HEK293 (cell line): ENCODE results near the gene IL34.

Experiments used
- CTCF ChIA-PET: fragments of 350-600 bp; formaldehyde crosslinking; extraction: SDS; loops from one replicate; lab custom pipeline; 2021; ENCODE audit warnings: antibody characterized with exemption; lab: Yijun Ruan, JAX
- POLR2A ChIA-PET: fragments of 300-600 bp; formaldehyde crosslinking; extraction: SDS; loops from one replicate; lab custom pipeline; 2020; ENCODE audit warnings: antibody characterized with exemption, inconsistent platforms; lab: Yijun Ruan, JAX
- H3K27ac ChIP-seq: fragments of 200-500 bp; sonication (Bioruptor generic); 2 replicates; pipeline ENCODE4 v1.5.1; 2014; ENCODE audit warnings: low read depth, low read length, control low read depth, inconsistent platforms; ENCODE audit errors: extremely low read depth
- H3K36me3 ChIP-seq, 2 experiments: fragments of 200-500 bp in 1 of 2; sonication (Bioruptor generic) in 1 of 2; 1 replicate in 1 of 2; 2 replicates in 1 of 2; pipeline ENCODE4 v1.5.1; 2014 to 2017; ENCODE audit warnings: inconsistent platforms in 2 of 2, low read length in 2 of 2; ENCODE audit not compliant: control insufficient read depth in 2 of 2, insufficient read depth in 1 of 2
- H3K4me1 ChIP-seq: fragments of 200-500 bp; sonication (Bioruptor generic); 2 replicates; pipeline ENCODE4 v1.5.1; 2014; ENCODE audit warnings: mild to moderate bottlenecking, low read length, inconsistent platforms; ENCODE audit not compliant: control insufficient read depth, insufficient read depth
- H3K4me3 ChIP-seq: 2 replicates; pipeline ENCODE4 v1.5.1; 2011; ENCODE audit warnings: low read depth, mild to moderate bottlenecking, control low read depth, low read length, moderate library complexity
- H3K9me3 ChIP-seq: fragments of 200-500 bp; sonication (Bioruptor generic); 2 replicates; pipeline ENCODE4 v1.5.1; 2014; ENCODE audit warnings: low read depth, low read length, inconsistent platforms; ENCODE audit not compliant: control insufficient read depth, insufficient read depth
- BCL6B ChIP-seq: fragments of 450-650 bp; formaldehyde crosslinking; IDR thresholded peaks from 2 replicates; pipeline ENCODE4 v1.5.1; 2017; ENCODE audit warnings: missing biosample characterization, missing genetic modification characterization
- EGR2 ChIP-seq: fragments of 450-650 bp; formaldehyde crosslinking; IDR thresholded peaks from 2 replicates; pipeline ENCODE4 v1.5.1; 2016; ENCODE audit warnings: low read depth, missing biosample characterization, missing genetic modification characterization
- GLIS1 ChIP-seq: fragments of 450-650 bp; formaldehyde crosslinking; IDR thresholded peaks from 2 replicates; pipeline ENCODE4 v1.5.1; 2016; ENCODE audit warnings: missing biosample characterization, missing genetic modification characterization
- HOXC10 ChIP-seq: sonication (generic); formaldehyde crosslinking; IDR thresholded peaks from 2 replicates; pipeline ENCODE4 v1.8.1; 2023; ENCODE audit warnings: mild to moderate bottlenecking, missing genetic modification reagents
- KLF8 ChIP-seq: fragments of 450-650 bp; formaldehyde crosslinking; IDR thresholded peaks from 2 replicates; pipeline ENCODE4 v1.5.1; 2016; ENCODE audit warnings: missing biosample characterization, missing genetic modification characterization
- SCRT2 ChIP-seq: fragments of 450-650 bp; formaldehyde crosslinking; IDR thresholded peaks from 2 replicates; pipeline ENCODE4 v1.5.1; 2016; ENCODE audit warnings: missing biosample characterization, missing genetic modification characterization
- SP3 ChIP-seq: fragments of 450-650 bp; formaldehyde crosslinking; IDR thresholded peaks from 2 replicates; pipeline ENCODE4 v1.5.1; 2016; ENCODE audit warnings: missing biosample characterization, missing genetic modification characterization
- ZBTB1 ChIP-seq: fragments of 450-650 bp; formaldehyde crosslinking; IDR thresholded peaks from 2 replicates; pipeline ENCODE4 v1.5.1; 2016; ENCODE audit warnings: missing biosample characterization, missing genetic modification characterization
- ZNF157 ChIP-seq: fragments of 450-650 bp; formaldehyde crosslinking; IDR thresholded peaks from 2 replicates; pipeline ENCODE4 v1.5.1; 2016; ENCODE audit warnings: missing biosample characterization, missing genetic modification characterization
- ZNF184 ChIP-seq: fragments of 450-650 bp; IDR thresholded peaks from 2 replicates; pipeline ENCODE4 v1.5.1; 2018; ENCODE audit warnings: missing biosample characterization, mild to moderate bottlenecking, missing genetic modification characterization
- ZNF19 ChIP-seq: fragments of 450-650 bp; formaldehyde crosslinking; IDR thresholded peaks from 2 replicates; pipeline ENCODE4; 2016; ENCODE audit warnings: missing biosample characterization, missing genetic modification characterization, low read depth
- ZNF202 ChIP-seq: fragments of 450-650 bp; formaldehyde crosslinking; IDR thresholded peaks from 2 replicates; pipeline ENCODE4 v1.5.1; 2016; ENCODE audit warnings: missing biosample characterization, missing genetic modification characterization, borderline replicate concordance
- ZNF239 ChIP-seq: fragments of 450-650 bp; formaldehyde crosslinking; IDR thresholded peaks from 2 replicates; pipeline ENCODE4 v1.5.1; 2016; ENCODE audit warnings: missing biosample characterization, missing genetic modification characterization
- ZNF274 ChIP-seq, 2 experiments: fragments of 200-500 bp in 1 of 2; fragments of 450-650 bp in 1 of 2; sonication (Bioruptor generic) in 1 of 2; formaldehyde crosslinking in 1 of 2; IDR thresholded peaks; 2 replicates each; pipeline versions ENCODE4 v1.5.1 to v1.6.1; 2014 to 2016; ENCODE audit warnings: borderline replicate concordance in 1 of 2, inconsistent platforms in 1 of 2, low read length in 1 of 2, missing biosample characterization in 1 of 2, missing genetic modification characterization in 1 of 2
- ZNF292 ChIP-seq: fragments of 450-650 bp; formaldehyde crosslinking; IDR thresholded peaks from 2 replicates; pipeline ENCODE4 v1.5.1; 2016; ENCODE audit warnings: low read depth, missing biosample characterization, missing genetic modification characterization, borderline replicate concordance
- ZNF335 ChIP-seq: fragments of 450-650 bp; formaldehyde crosslinking; conservative IDR thresholded peaks from 2 replicates; pipeline ENCODE4 v1.5.1; 2016; ENCODE audit warnings: missing biosample characterization, missing genetic modification characterization
- ZNF433 ChIP-seq: fragments of 450-650 bp; formaldehyde crosslinking; IDR thresholded peaks from 2 replicates; pipeline ENCODE4 v1.5.1; 2016; ENCODE audit warnings: missing biosample characterization, missing genetic modification characterization, low read depth
- ZNF510 ChIP-seq: fragments of 450-650 bp; formaldehyde crosslinking; IDR thresholded peaks from 2 replicates; pipeline ENCODE4 v1.5.1; 2018; ENCODE audit warnings: mild to moderate bottlenecking, missing genetic modification characterization, missing biosample characterization; ENCODE audit not compliant: insufficient replicate concordance
- ZNF561 ChIP-seq: fragments of 450-650 bp; IDR thresholded peaks from 2 replicates; pipeline ENCODE4 v1.5.1; 2018; ENCODE audit warnings: missing biosample characterization, missing genetic modification characterization, borderline replicate concordance
- ZNF626 ChIP-seq: fragments of 450-650 bp; sonication (Bioruptor Pico); formaldehyde crosslinking; IDR thresholded peaks from 2 replicates; pipeline ENCODE4 v1.5.1; 2018; ENCODE audit warnings: missing biosample characterization, missing genetic modification characterization, inconsistent platforms
- ZNF704 ChIP-seq: fragments of 450-650 bp; formaldehyde crosslinking; IDR thresholded peaks from 2 replicates; pipeline ENCODE4 v1.5.1; 2016; ENCODE audit warnings: missing biosample characterization, missing genetic modification characterization
- ZNF76 ChIP-seq: fragments of 450-650 bp; formaldehyde crosslinking; IDR thresholded peaks from 2 replicates; pipeline ENCODE4; 2016; ENCODE audit warnings: low read depth, missing biosample characterization, missing genetic modification characterization, borderline replicate concordance
- ZNF768 ChIP-seq: fragments of 450-650 bp; formaldehyde crosslinking; IDR thresholded peaks from 2 replicates; pipeline ENCODE4 v1.5.1; 2018; ENCODE audit warnings: missing biosample characterization, mild to moderate bottlenecking, missing genetic modification characterization
- ZNF830 ChIP-seq: fragments of 450-650 bp; IDR thresholded peaks from 2 replicates; pipeline ENCODE4 v1.5.0; 2018; ENCODE audit warnings: missing biosample characterization, missing genetic modification characterization, low read depth, mild to moderate bottlenecking, moderate library complexity
- TF ChIP-seq, protein P1 (sequence below): fragments of 450-650 bp; formaldehyde crosslinking; IDR thresholded peaks from 2 replicates; pipeline ENCODE4 v1.5.1; 2016; ENCODE audit warnings: missing biosample characterization, missing genetic modification characterization
- TF ChIP-seq, protein P2 (sequence below): fragments of 450-650 bp; formaldehyde crosslinking; IDR thresholded peaks from 2 replicates; pipeline ENCODE4 v1.5.1; 2017; ENCODE audit warnings: missing biosample characterization, missing genetic modification characterization
- TF ChIP-seq, protein P3 (sequence below): fragments of 450-650 bp; formaldehyde crosslinking; IDR thresholded peaks from 2 replicates; pipeline ENCODE4 v1.5.1; 2016; ENCODE audit warnings: missing biosample characterization, missing genetic modification characterization

Gene IL34

GRCh38 chr16:70656712-70657263 lies 10.4 kb downstream of the IL34 start:
- Histone ChIP-seq H3K4me1 (no peaks in the 10 kb centered on the region), H3K36me3 (no peaks in the 10 kb centered on the region), H3K9me3 (no peaks in the 10 kb centered on the region), H3K4me3 (no peak overlapping the region), H3K27ac (no peak overlapping the region)
- CTCF ChIA-PET = interaction anchor here (0.6 kb wide), 1 partner anchor 405 kb away, joined by 3 read pairs; no protein-coding TSS in a partner anchor
- no peak for TF ChIP-seq ZNF704 (tag by site-specific recombination)
- no peak for TF ChIP-seq ZNF768 (tag by site-specific recombination)
- no peak for TF ChIP-seq GLIS1 (tag by site-specific recombination)
- TF ChIP-seq, protein P1, sequence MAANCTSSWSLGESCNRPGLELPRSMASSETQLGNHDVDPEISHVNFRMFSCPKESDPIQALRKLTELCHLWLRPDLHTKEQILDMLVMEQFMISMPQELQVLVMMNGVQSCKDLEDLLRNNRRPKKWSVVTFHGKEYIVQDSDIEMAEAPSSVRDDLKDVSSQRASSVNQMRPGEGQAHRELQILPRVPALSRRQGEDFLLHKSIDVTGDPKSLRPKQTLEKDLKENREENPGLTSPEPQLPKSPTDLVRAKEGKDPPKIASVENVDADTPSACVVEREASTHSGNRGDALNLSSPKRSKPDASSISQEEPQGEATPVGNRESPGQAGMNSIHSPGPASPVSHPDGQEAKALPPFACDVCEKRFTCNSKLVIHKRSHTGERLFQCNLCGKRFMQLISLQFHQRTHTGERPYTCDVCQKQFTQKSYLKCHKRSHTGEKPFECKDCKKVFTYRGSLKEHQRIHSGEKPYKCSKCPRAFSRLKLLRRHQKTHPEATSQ (tag by site-specific recombination) = no peak
- TF ChIP-seq, protein P2, sequence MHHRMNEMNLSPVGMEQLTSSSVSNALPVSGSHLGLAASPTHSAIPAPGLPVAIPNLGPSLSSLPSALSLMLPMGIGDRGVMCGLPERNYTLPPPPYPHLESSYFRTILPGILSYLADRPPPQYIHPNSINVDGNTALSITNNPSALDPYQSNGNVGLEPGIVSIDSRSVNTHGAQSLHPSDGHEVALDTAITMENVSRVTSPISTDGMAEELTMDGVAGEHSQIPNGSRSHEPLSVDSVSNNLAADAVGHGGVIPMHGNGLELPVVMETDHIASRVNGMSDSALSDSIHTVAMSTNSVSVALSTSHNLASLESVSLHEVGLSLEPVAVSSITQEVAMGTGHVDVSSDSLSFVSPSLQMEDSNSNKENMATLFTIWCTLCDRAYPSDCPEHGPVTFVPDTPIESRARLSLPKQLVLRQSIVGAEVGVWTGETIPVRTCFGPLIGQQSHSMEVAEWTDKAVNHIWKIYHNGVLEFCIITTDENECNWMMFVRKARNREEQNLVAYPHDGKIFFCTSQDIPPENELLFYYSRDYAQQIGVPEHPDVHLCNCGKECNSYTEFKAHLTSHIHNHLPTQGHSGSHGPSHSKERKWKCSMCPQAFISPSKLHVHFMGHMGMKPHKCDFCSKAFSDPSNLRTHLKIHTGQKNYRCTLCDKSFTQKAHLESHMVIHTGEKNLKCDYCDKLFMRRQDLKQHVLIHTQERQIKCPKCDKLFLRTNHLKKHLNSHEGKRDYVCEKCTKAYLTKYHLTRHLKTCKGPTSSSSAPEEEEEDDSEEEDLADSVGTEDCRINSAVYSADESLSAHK (tag by site-specific recombination) = no peak
- no peak for TF ChIP-seq ZNF433 (tag by site-specific recombination)
- no peak for TF ChIP-seq KLF8 (tag by site-specific recombination)
- TF ChIP-seq ZNF561 (tag by site-specific recombination) = no peak
- TF ChIP-seq, protein P3, sequence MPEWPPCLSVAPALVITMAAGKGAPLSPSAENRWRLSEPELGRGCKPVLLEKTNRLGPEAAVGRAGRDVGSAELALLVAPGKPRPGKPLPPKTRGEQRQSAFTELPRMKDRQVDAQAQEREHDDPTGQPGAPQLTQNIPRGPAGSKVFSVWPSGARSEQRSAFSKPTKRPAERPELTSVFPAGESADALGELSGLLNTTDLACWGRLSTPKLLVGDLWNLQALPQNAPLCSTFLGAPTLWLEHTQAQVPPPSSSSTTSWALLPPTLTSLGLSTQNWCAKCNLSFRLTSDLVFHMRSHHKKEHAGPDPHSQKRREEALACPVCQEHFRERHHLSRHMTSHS = no peak
- no peak for TF ChIP-seq ZNF239 (tag by site-specific recombination)
- TF ChIP-seq ZNF335 = no peak
- POLR2A ChIA-PET = no interaction called here

GRCh38 chr16:70657956-70658355 lies 11.6 kb downstream of the IL34 start:
- Histone ChIP-seq H3K36me3 (peaks cover 0 to 3% of the 10 kb centered on the region in 2 experiments; a peak in 1 of 3 replicates), H3K4me1 (no peaks in the 10 kb centered on the region), H3K27ac (no peak overlapping the region), H3K4me3 (no peak overlapping the region), H3K9me3 (no peaks in the 10 kb centered on the region)
- ChIA-PET POLR2A (no interaction called here), CTCF (no interaction called here)
- TF ChIP-seq HOXC10 (CRISPR knock-in tag) = no peak
- no peak for TF ChIP-seq ZNF274 (IDR thresholded peaks at IDR 0.05; ENCODE audit: low read length)
- no peak for TF ChIP-seq ZNF274 (tag by site-specific recombination; IDR thresholded peaks at IDR 0.05; ENCODE audit: borderline replicate concordance)
- TF ChIP-seq SCRT2 (tag by site-specific recombination) = no peak
- TF ChIP-seq ZNF184 (tag by site-specific recombination) = no peak
- TF ChIP-seq ZBTB1 (tag by site-specific recombination) = no peak
- TF ChIP-seq EGR2 (tag by site-specific recombination) = no peak
- no peak for TF ChIP-seq ZNF202
- no peak for TF ChIP-seq ZNF157 (tag by site-specific recombination)
- no peak for TF ChIP-seq ZNF292
- no peak for TF ChIP-seq ZNF830 (tag by site-specific recombination)
- no peak for TF ChIP-seq SP3 (tag by site-specific recombination)
- no peak for TF ChIP-seq ZNF19
- TF ChIP-seq ZNF626 (tag by site-specific recombination) = no peak
- TF ChIP-seq ZNF76 (tag by site-specific recombination) = no peak
- TF ChIP-seq, protein P1 (tag by site-specific recombination) = no peak
- TF ChIP-seq ZNF510 = no peak
- no peak for TF ChIP-seq BCL6B (tag by site-specific recombination)
